Midbrain (tissue), 1 donor: ENCODE data around the gene IPMK.

Experiments used
- DNase-seq: peaks from one replicate; lab custom pipeline; 2025; lab: John Stamatoyannopoulos, UW

The IPMK gene

GRCh38 chr10:58153751-58154150, 113.9 kb downstream of the IPMK start:
- no peak for DNase-seq

- DNase-seq: peak; percentile 58
These were observed 114.9 kb downstream of the IPMK start for GRCh38 chr10:58152673-58153263.

- DNase-seq: no peak
These were observed 117.4 kb downstream of the IPMK start for GRCh38 chr10:58150290-58150689.

GRCh38 chr10:58143944-58144343, 123.8 kb downstream of the IPMK start:
- DNase-seq: no peak
